MG63 (cell line): ENCODE results near the gene TSEN2. TPM values are rescaled to one million over a fixed set of nuclear protein-coding genes. Genes with fewer than 3 reads are reported as not detected.

Experiments
- DNase-seq: peaks from one replicate; pipeline ENCODE4 v3.0.0-alpha.2; 2020
- H3K27me3 ChIP-seq: fragments of 250-450 bp; sonication (Bioruptor Pico); 2 replicates; pipeline ENCODE4 v1.5.1; 2020; ENCODE audit warnings: mild to moderate bottlenecking, moderate library complexity
- H3K36me3 ChIP-seq: fragments of 250-450 bp; sonication (Bioruptor Pico); 2 replicates; pipeline ENCODE4 v1.5.1; 2020; ENCODE audit warnings: mild to moderate bottlenecking, moderate library complexity
- H3K4me3 ChIP-seq: fragments of 250-450 bp; sonication (Bioruptor Pico); 2 replicates; pipeline ENCODE4 v1.5.1; 2020; ENCODE audit warnings: mild to moderate bottlenecking, moderate library complexity
- H3K9me3 ChIP-seq: fragments of 250-450 bp; sonication (Bioruptor Pico); 2 replicates; pipeline ENCODE4 v1.5.1; 2020; ENCODE audit warnings: mild to moderate bottlenecking, moderate library complexity
- total RNA-seq: library from RNA; depleted of rRNA; stranded (reverse); fragments of >200 nt; shearing (Covaris generic); gene quantifications from 2 replicates; pipeline ENCODE4 v1.2.3, GENCODE V29; 2014; ENCODE audit warnings: low replicate concordance

Gene TSEN2
- total RNA-seq, 1 experiment from 2014 or later: 14.5 TPM

DNA sequence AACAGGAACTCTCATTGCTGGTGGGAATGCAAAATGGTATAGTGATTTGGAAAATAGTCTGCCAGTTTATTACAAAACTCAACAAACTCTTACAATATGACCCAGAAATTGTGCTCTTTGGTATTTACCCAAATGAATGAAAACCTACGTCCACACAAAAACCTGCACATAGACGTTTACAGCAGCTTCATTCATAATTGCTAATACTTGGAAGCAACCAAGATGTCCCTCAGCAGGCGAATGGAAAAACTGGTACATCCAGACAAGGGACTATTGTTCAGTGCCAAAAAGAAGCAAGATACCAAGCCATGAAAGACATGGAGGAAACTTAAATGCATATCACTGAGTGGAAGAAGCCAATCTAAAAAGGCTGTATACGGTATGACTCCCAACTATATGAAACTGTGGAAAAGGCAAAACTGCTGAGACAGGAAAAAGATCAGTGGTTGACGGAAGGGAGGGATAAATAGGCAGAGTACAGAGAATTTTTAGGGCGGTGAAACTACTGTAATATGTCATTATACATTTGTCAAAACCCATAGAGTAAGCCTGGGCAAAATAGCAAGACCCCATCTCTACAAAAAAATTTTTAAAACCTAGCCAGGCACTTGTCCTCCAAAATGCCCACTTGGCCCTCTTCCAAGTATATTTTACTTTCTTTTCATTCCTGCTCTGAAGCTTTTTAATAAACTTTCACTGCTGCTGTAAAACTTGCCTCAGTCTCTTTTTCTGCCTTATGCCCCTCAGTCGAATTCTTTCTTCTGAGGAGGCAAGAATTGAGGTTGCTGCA lies 65.9 kb downstream of the TSEN2 start:
- Histone ChIP-seq H3K36me3 (no peaks in the 10 kb centered on the region), H3K27me3 (no peaks in the 10 kb centered on the region), H3K4me3 (no peak overlapping the region), H3K9me3 (no peaks in the 10 kb centered on the region)
- no peak for DNase-seq

DNA sequence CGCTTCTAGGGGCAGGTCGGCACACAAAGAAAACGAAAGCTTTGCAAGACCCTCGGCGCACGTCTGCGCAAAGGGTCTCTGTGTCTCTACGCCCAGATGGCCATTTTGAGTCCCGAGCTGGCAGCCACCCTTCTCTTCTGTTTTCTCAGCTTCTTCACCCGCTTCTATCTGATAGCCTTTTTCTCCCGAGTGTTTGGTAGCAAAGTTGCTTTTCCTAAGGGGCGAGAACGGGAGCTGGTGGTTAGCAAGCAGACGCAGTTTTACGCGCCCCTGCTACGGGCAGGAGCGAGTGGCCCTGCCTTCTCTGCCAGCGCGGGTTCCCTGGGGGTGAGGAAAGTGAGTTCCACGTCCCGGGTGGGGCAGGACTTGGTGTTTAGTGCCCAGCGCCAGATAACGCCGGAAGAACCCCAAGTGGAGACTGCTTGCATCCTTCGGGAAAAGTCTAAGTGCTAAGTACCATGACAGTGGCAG lies 69.7 kb downstream of the TSEN2 start:
- Histone ChIP-seq H3K27me3 (no peaks in the 10 kb centered on the region), H3K36me3 (no peaks in the 10 kb centered on the region), H3K4me3 (peak overlapping the region; percentile 51), H3K9me3 (no peaks in the 10 kb centered on the region)
- no peak for DNase-seq

DNA sequence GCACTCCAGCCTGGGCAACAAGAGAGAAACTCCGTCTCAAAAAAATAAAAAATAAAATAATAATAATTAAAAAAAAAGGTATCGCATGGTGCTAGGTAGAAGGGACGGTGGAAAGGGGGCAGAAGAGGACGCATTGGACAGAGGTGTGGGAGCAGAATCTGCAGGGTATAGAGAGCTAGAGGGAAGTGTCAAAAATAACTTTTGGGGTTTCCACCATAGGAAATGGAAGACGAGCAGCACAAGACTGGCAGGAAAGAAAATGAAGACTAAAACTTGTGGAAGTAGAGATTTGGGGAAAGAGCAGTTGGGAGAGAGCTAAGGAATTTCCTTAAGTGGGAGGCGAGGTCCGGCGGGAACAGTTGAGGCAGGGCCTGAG lies 72.0 kb downstream of the TSEN2 start:
- Histone ChIP-seq H3K27me3 (no peaks in the 10 kb centered on the region), H3K4me3 (peak overlapping the region; percentile 93), H3K9me3 (no peaks in the 10 kb centered on the region), H3K36me3 (no peaks in the 10 kb centered on the region)
- DNase-seq: no peak

DNA sequence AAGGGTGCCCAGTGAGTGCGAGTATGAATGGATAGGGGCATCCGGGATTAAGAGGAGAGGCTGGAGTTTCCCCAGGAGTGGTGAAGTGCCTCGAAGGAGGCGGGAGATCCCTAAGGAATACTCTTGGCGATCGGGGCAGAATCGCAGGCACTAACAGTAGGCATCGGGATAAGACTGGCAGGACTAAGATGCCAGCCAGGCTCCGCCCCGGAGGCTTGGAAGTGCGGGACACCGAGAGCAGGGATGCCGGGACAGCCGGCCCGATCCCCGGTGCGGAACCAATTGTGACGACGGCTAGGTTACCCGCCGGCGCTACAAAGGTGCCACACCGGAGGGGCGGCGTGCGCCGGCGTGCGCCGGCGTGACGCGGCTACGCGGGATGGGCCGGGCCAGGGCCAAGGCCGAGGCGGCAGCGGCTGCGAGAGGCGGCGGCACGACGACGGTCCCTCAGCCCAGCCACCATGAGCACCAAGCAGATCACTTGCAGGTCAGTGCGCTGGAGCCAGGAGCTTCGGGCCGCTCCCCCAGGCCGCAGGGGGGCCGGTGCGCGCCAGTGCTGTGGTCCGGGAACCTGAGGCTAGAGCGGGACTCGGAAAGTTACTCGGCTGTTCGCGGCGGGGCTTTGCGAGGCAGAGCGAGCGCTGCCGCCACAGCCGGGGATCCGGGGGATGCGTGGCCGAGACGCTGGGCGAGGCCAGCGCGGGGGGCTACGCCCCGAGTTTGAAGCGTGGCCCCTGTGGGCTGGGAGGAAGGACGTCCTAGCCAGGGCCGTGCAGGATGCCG lies 72.6 kb downstream of the TSEN2 start, which contains the start of gene MKRN2:
TSS of gene MKRN2 (plus strand) at position 398 of the 783 bp plus-strand sequence. CDS start at position 462, 64 bp downstream.
- Histone ChIP-seq H3K9me3 (no peaks in the 10 kb centered on the region), H3K36me3 (no peaks in the 10 kb centered on the region), H3K27me3 (no peaks in the 10 kb centered on the region), H3K4me3 (peak within 1 kb of the TSS; percentile 93)
- DNase-seq: peak; percentile 86

DNA sequence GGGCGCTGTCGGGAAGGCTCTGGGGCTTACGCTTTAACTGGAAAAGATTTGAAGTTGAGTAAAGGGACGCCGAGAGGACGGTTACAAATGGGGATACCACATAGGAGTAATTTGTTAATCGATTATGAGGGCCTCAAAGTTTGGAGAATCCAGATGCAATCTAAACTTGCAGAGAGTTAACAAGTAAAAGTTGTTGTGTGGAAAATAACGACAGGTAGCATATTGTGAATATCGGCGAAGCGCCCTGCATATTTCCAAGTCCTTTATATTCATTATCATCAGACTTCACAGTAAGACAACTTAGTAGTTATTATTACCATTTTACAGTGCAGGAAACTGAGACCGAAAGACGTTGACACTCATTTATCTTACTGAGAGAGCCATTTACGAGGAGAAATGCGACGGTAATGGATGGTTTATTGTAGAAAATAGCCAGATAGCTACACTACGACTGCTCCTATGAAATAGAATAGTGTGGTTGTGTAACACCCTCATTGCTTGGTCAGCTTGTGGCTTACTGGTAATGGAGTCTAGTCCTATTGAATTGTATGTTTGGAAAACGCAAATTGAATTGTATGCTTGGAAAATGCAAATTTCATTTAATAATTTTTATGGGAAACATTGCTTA lies 73.3 kb downstream of the TSEN2 start:
- no peaks in the 10 kb centered on the region for H3K9me3 ChIP-seq
- DNase-seq: no peak
- H3K4me3 ChIP-seq: peak overlapping the region; percentile 93
- no peaks in the 10 kb centered on the region for H3K27me3 ChIP-seq
- H3K36me3 ChIP-seq: no peaks in the 10 kb centered on the region

DNA sequence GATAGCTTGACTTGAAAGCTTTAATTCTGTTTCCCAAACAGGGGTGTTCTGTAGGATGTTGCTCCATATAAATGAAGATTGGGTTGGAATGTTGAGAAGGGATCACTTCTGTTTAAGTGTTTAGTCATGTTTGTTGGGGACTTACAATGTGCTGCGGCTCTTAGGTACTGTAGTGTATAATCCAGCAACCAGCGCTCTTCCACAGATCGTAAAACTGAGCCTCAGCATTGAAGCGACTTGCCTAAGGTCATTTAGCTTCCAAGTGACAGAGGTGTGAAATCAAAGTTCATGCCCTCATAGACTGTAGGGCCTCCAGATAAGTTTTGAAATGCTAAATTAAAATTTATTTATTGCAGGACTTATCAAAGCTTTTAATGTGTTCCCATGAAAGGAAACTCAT lies 74.4 kb downstream of the TSEN2 start:
- peak overlapping the region; percentile 93 for H3K4me3 ChIP-seq
- H3K36me3 ChIP-seq: no peaks in the 10 kb centered on the region
- H3K9me3 ChIP-seq: no peaks in the 10 kb centered on the region
- H3K27me3 ChIP-seq: no peaks in the 10 kb centered on the region
- DNase-seq: no peak

DNA sequence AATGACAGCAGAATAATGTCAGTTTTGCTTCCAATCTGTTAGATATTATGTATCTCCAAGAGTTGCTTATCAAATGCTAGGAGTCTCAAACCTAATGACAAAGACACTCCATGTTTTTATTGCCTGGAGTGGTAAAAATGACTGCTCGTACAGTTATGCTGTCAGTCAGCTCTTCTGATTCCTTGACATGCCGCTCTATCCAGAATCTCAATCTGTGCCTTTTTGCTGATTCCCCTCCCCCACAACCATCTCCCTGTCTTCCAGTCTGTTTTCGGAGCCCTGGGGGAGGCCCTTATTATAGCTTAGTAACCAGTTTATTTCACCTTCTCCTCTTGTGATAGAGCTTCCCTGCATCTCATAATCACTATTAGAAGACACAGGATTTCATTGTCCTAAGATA lies 75.2 kb downstream of the TSEN2 start:
- no peak for DNase-seq
- Histone ChIP-seq H3K9me3 (no peaks in the 10 kb centered on the region), H3K36me3 (no peaks in the 10 kb centered on the region), H3K4me3 (no peak overlapping the region), H3K27me3 (no peaks in the 10 kb centered on the region)

DNA sequence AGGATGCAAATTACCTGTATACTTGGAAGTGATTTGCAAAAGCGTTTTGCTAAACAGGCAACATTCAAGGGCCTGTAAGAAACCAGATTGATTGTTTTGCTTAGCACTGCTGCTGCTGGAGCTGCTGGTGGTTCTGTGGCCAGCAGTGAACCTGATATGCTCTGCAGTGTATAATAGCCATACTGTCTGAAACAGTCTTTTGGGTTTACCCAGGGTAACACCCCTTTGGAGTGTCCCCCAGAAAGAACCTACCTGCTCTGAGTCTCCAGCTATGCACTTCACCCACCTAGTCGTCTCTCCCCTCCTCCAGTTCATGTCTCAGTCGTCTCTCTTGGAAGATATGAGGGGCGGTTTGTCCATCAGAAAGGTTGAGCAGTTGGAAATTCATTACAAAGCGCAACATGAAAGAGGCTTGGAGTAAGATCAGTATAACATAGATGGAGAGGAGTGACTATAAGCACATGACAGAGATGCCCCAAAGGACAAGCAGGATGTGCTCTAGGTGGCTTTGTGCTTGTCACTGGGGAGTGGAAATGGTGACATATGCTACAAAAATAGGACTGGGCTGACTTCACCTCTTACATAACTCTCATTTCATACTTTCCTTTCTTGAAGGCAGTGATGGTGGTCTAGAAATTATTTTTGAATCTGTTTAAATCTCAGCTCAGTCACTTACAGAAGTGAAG lies 76.4 kb downstream of the TSEN2 start:
- Histone ChIP-seq H3K4me3 (no peak overlapping the region), H3K9me3 (no peaks in the 10 kb centered on the region), H3K36me3 (no peaks in the 10 kb centered on the region), H3K27me3 (no peaks in the 10 kb centered on the region)
- no peak for DNase-seq

DNA sequence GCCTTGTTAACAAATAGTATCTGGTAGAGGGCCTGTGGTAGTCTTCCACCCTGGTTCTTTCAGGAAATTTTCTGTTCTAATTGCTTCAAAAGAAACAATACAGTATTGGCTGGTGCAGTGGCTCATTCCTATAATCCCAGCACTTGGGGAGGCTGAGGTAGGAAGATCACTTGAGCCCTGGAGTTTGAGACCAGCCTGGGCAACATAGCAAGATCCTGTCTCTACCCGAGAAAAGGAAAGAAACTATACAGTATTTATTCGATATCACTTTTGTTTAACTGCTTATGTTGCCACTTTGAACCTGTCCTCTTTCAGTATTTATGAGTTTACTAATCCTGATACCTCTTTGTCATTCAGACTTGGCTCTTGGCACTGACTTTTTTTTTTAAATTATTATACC lies 77.1 kb downstream of the TSEN2 start:
- Histone ChIP-seq H3K27me3 (no peaks in the 10 kb centered on the region), H3K9me3 (no peaks in the 10 kb centered on the region), H3K36me3 (no peaks in the 10 kb centered on the region), H3K4me3 (no peak overlapping the region)
- no peak for DNase-seq

DNA sequence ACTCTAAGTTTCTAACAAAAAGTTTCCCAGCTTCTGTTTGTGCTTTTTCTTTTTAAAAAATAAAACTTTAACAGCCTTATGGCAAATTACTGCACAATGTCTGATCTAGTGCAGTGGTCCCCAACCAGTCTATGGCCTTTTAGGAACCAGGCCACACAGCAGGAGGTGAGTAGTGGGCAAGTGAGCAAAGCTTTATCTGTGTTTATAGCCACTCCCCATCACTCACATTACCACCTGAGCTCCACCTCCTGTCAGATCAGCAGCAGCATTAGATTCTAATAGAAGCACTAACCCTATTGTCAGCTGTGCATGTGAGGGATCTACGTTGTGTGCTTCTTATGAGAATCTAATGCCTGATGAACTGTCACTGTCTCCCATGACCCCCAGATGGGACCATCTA lies 78.2 kb downstream of the TSEN2 start:
- Histone ChIP-seq H3K9me3 (no peaks in the 10 kb centered on the region), H3K36me3 (no peaks in the 10 kb centered on the region), H3K27me3 (no peaks in the 10 kb centered on the region), H3K4me3 (no peak overlapping the region)
- DNase-seq: no peak

DNA sequence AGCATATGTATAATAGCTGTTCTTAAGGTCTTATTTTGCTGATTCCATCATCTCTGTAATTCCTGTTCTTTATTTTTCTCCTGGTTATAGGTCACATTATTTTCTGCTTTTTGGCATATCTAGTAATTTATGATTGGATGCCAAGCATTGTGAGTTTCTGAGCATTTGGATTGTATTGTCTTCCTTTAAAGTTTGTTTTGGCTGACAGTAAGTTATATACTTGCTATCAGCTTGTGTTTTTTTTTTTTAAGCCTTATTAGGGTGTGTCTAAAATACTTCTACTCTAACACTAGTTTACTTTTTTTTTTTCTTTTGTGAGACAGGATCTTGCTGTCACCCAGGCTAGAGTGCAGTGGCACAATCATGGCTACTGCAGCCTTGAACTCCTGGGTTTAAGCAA lies 82.7 kb downstream of the TSEN2 start:
- Histone ChIP-seq H3K4me3 (no peak overlapping the region), H3K36me3 (peaks cover 4% of the 10 kb centered on the region; the same call in 1 of the 2 replicates), H3K27me3 (no peaks in the 10 kb centered on the region), H3K9me3 (no peaks in the 10 kb centered on the region)
- no peak for DNase-seq

DNA sequence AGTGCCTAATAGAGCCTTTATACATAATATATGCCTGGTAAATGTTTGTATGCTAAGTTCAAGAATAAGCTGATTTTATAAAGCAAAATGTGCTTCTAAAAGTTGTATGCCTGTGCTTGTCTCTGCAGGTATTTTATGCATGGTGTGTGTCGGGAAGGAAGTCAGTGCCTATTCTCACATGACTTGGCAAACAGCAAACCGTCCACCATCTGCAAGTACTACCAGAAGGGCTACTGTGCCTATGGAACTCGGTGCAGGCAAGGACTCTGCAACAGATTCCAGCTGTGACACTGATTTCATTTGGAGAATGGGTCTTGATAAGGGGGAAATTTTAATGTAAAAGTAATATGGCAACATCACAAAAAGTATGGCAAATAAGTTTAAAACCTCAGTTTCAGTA lies 84.5 kb downstream of the TSEN2 start:
- Histone ChIP-seq H3K9me3 (no peaks in the 10 kb centered on the region), H3K36me3 (peaks cover 6% of the 10 kb centered on the region), H3K4me3 (no peak overlapping the region), H3K27me3 (no peaks in the 10 kb centered on the region)
- DNase-seq: no peak

DNA sequence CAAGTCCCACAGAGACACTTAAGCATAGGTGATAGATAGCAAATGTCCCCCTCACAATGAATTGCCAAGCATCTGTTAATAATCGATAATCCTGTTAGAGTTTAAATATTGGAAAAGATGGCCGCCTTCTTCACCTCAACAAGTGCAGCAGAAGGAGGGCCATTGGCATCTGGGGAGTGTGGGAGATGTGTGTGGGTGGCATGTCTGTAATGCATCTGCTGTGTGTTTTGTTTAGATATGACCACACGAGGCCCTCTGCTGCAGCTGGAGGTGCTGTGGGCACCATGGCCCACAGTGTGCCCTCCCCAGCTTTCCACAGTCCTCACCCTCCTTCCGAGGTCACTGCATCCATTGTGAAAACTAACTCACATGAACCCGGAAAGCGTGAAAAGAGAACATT lies 85.6 kb downstream of the TSEN2 start:
- DNase-seq: no peak
- no peaks in the 10 kb centered on the region for H3K9me3 ChIP-seq
- H3K27me3 ChIP-seq: no peaks in the 10 kb centered on the region
- no peak overlapping the region for H3K4me3 ChIP-seq
- H3K36me3 ChIP-seq: peaks cover 6% of the 10 kb centered on the region

DNA sequence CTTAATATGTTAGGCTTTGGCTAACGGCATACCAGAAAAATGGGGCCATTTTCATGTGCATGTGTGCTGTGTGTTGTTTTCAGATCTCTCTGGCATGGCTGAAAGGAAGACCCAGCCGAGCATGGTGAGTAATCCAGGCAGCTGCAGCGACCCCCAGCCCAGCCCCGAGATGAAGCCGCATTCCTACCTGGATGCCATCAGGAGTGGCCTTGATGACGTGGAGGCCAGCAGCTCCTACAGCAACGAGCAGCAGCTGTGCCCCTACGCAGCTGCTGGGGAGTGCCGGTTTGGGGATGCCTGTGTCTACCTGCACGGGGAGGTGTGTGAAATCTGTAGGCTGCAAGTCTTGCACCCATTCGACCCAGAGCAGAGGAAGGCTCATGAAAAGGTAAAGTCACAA lies 87.7 kb downstream of the TSEN2 start:
- Histone ChIP-seq H3K36me3 (peaks cover 7% of the 10 kb centered on the region), H3K9me3 (no peaks in the 10 kb centered on the region), H3K4me3 (no peak overlapping the region), H3K27me3 (no peaks in the 10 kb centered on the region)
- no peak for DNase-seq

DNA sequence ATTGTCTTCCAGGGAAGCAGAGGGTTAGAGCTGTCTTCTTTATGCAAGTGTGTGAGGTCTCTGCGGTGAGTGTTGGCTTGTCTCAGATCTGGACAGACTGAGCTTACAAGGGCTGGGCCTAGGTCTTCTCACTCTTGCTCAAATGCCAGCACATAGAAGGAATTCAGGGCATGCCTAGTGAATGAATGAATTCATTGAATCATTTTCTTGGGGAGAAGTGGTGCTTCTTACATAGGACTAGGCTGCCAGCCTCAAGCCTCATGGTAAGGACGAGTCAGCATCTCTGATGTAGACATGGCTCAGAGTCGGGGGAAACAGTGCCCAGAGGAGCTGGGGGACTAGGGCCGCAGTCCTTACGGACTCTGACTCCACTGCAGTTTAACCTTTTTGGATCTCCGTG lies 89.9 kb downstream of the TSEN2 start:
- Histone ChIP-seq H3K36me3 (peaks cover 13% of the 10 kb centered on the region), H3K9me3 (no peaks in the 10 kb centered on the region), H3K4me3 (no peak overlapping the region), H3K27me3 (no peaks in the 10 kb centered on the region)
- DNase-seq: no peak

DNA sequence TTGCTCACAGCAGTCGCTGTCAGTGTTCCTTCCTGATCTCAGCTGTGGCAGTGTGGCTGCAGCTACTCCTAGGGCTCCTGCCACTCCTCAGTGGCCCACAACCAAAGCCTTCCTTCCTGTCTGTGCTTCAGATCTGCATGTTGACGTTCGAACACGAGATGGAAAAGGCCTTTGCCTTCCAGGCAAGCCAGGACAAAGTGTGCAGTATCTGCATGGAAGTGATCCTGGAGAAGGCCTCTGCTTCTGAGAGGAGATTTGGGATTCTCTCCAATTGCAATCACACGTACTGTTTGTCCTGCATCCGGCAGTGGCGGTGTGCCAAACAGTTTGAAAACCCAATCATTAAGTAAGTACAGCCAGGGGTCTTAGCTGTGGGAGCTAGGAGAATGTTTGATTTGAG lies 90.4 kb downstream of the TSEN2 start:
- DNase-seq: no peak
- peaks cover 13% of the 10 kb centered on the region for H3K36me3 ChIP-seq
- H3K4me3 ChIP-seq: no peak overlapping the region
- no peaks in the 10 kb centered on the region for H3K27me3 ChIP-seq
- no peaks in the 10 kb centered on the region for H3K9me3 ChIP-seq

DNA sequence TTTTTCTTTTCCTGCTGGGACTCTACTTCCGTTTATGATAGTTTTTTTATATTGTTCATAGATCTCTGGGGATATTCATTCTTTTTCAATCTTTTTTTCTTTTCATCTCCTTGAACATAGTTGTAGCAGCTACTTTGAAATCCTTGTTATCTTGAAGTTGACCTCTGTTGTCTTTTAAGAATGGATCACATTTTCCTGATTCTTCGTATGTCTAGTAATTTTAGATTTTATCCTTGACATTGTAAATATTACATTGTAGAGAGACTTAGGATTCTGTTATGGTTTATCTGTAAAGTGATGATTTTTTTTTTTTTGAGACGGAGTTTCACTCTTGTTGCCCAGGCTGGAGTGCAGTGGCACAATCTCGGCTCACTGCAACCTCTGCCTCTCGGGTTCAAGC lies 93.1 kb downstream of the TSEN2 start:
- H3K27me3 ChIP-seq: no peaks in the 10 kb centered on the region
- peaks cover 15% of the 10 kb centered on the region for H3K36me3 ChIP-seq
- no peak for DNase-seq
- H3K4me3 ChIP-seq: no peak overlapping the region
- no peaks in the 10 kb centered on the region for H3K9me3 ChIP-seq
